ENCODE results near the gene FAM163A. TPM values are rescaled to one million over a fixed set of nuclear protein-coding genes. Genes with fewer than 3 reads are reported as not detected.

FAM163A gene
- total RNA-seq, 3 donors from 2014 or later (not counting 1 experiment from before 2014, with no cell fraction given), result not detected

DNA sequence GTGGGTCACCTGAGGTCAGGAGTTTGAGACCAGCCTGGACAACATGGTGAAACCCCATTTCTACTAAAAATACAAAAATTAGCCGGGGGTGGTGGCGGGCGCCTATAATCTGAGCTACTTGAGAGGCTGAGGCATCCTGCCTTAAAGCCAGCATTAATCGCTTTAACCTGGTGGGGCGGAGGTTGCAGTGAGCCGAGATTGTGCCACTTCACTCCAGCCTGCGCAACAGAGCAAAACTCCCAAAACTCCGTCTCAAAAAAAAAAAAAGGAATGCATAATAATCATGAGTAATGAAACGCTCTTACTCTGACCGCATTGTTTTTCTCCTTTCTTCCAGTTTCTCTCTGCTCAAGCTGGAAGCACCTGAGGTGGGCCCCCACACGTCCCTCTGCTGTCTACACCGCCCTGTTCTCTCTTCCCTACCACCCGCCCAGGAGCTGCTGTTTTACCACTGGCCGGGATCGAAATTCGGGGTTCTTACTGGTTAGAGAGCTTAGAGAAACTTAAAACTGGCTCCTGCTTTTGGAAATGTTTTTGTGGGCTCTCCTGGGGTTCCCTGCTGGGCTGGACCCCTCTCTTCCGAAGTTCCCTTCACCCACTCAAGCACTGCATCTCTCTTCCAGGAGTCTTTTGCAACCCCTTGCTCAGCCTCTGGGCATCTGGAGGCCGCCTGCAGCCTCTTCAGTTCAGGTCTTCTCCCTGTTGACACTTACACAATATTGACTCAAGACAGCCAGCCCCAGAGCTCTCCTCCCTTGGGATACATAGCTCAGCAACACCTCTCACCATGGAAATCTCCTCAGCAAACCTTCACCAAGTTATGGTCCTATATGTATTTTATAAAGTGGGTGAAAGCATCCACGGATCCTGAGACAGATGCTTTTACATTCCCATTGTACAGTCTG lies 62.5 kb downstream of the FAM163A start:
- H3K4me1 ChIP-seq (ENCODE audit: control insufficient read depth, insufficient read depth, low read length), result peaks cover 3% of the 10 kb centered on the region

DNA sequence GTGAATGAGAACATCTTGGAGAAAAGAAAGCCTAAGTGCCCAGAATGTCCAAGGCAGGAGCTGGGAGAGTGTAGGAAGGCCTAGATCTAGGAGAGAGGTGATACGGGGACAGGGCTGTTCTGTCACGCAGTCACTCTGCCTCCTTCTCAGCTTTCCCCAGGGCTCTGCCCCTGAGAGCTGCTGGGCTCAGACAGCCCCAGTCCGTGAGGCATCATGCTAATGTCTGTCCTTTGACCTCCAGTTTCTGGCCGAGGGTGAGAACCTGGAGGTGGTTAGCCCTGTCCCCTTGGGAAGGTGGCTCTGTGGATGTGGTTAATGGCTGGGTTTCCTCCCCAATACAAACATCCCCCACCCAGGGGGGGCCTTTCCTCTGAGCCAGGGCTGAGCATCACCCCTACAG lies 63.2 kb downstream of the FAM163A start:
- DNase-seq (no peak), ATAC-seq (no peak)
- H3K4me3 Mint-ChIP-seq, result no peak overlapping the region
- peaks cover 4 to 13% of the 10 kb centered on the region in 2 donors for H3K27me3 Mint-ChIP-seq (ENCODE audit: low read depth in 2 of 2)
- intact Hi-C loops (cut with micrococcal nuclease), result no loop called here
- no peak overlapping the region for H3K27ac ChIP-seq (ENCODE audit: low read length)
- H3K27ac Mint-ChIP-seq, result no peak overlapping the region
- TF ChIP-seq, protein P1, sequence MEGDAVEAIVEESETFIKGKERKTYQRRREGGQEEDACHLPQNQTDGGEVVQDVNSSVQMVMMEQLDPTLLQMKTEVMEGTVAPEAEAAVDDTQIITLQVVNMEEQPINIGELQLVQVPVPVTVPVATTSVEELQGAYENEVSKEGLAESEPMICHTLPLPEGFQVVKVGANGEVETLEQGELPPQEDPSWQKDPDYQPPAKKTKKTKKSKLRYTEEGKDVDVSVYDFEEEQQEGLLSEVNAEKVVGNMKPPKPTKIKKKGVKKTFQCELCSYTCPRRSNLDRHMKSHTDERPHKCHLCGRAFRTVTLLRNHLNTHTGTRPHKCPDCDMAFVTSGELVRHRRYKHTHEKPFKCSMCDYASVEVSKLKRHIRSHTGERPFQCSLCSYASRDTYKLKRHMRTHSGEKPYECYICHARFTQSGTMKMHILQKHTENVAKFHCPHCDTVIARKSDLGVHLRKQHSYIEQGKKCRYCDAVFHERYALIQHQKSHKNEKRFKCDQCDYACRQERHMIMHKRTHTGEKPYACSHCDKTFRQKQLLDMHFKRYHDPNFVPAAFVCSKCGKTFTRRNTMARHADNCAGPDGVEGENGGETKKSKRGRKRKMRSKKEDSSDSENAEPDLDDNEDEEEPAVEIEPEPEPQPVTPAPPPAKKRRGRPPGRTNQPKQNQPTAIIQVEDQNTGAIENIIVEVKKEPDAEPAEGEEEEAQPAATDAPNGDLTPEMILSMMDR (IDR thresholded peaks at IDR 0.05), result no peak
- no peaks in the 10 kb centered on the region for H3K27me3 ChIP-seq (ENCODE audit: control insufficient read depth, insufficient read depth, low read length)
- H3K36me3 Mint-ChIP-seq, result no peaks in the 10 kb centered on the region
- H3K4me3 ChIP-seq (ENCODE audit: low read length), result no peak overlapping the region
- peaks cover 0 to 6% of the 10 kb centered on the region in 2 donors for H3K4me1 Mint-ChIP-seq
- no peaks in the 10 kb centered on the region for H3K9me3 ChIP-seq (ENCODE audit: control insufficient read depth, insufficient read depth, low read length)
- WGBS (ENCODE audit: insufficient coverage), result 57% methylated on average over 4 of the region's 4 CpGs
- H3K36me3 ChIP-seq (ENCODE audit: control insufficient read depth, insufficient read depth, low read length), result no peaks in the 10 kb centered on the region
- peaks cover 3% of the 10 kb centered on the region for H3K4me1 ChIP-seq (ENCODE audit: control insufficient read depth, insufficient read depth, low read length)
- no peaks in the 10 kb centered on the region for H3K9me3 Mint-ChIP-seq

More for the DNA sequence above, 62.5 kb downstream of the FAM163A start:
- intact Hi-C loops (cut with micrococcal nuclease), result no loop called here
- Histone ChIP-seq H3K4me3 (ENCODE audit: low read length) (no peak overlapping the region), H3K27me3 (ENCODE audit: control insufficient read depth, insufficient read depth, low read length) (no peaks in the 10 kb centered on the region), H3K9me3 (ENCODE audit: control insufficient read depth, insufficient read depth, low read length) (no peaks in the 10 kb centered on the region), H3K36me3 (ENCODE audit: control insufficient read depth, insufficient read depth, low read length) (no peaks in the 10 kb centered on the region), H3K27ac (ENCODE audit: low read length) (no peak overlapping the region)
- ATAC-seq (no peak), DNase-seq (no peak)
- peaks cover 4 to 10% of the 10 kb centered on the region in 2 donors for H3K27me3 Mint-ChIP-seq (ENCODE audit: low read depth in 2 of 2)
- TF ChIP-seq, protein P1 (IDR thresholded peaks at IDR 0.05), result no peak
- H3K27ac Mint-ChIP-seq, result no peak overlapping the region
- H3K36me3 Mint-ChIP-seq, result no peaks in the 10 kb centered on the region
- H3K9me3 Mint-ChIP-seq, result no peaks in the 10 kb centered on the region
- 92% methylated on average over 19 of the region's 19 CpGs for WGBS (ENCODE audit: insufficient coverage)
- no peak overlapping the region for H3K4me3 Mint-ChIP-seq
- H3K4me1 Mint-ChIP-seq, result peaks cover 0 to 6% of the 10 kb centered on the region in 2 donors

GRCh38 chr1:179807291-179807690 lies 64.2 kb downstream of the FAM163A start:
- Mint-ChIP-seq H3K27ac (no peak overlapping the region), H3K36me3 (no peaks in the 10 kb centered on the region), H3K9me3 (no peaks in the 10 kb centered on the region), H3K27me3 (ENCODE audit: low read depth in 2 of 2) (peaks cover 4 to 13% of the 10 kb centered on the region in 2 donors), H3K4me1 (peaks cover 0 to 6% of the 10 kb centered on the region in 2 donors), H3K4me3 (no peak overlapping the region)
- H3K9me3 ChIP-seq (ENCODE audit: control insufficient read depth, insufficient read depth, low read length), result no peaks in the 10 kb centered on the region
- ATAC-seq, result no peak
- no peaks in the 10 kb centered on the region for H3K27me3 ChIP-seq (ENCODE audit: control insufficient read depth, insufficient read depth, low read length)
- H3K27ac ChIP-seq (ENCODE audit: low read length), result no peak overlapping the region
- H3K4me1 ChIP-seq (ENCODE audit: control insufficient read depth, insufficient read depth, low read length), result peaks cover 3% of the 10 kb centered on the region
- intact Hi-C loops (cut with micrococcal nuclease), result no loop called here
- TF ChIP-seq, protein P1 (IDR thresholded peaks at IDR 0.05), result no peak
- no peak overlapping the region for H3K4me3 ChIP-seq (ENCODE audit: low read length)
- no peak for DNase-seq
- no peaks in the 10 kb centered on the region for H3K36me3 ChIP-seq (ENCODE audit: control insufficient read depth, insufficient read depth, low read length)
- WGBS (ENCODE audit: insufficient coverage), result 87% methylated on average over 9 of the region's 9 CpGs
